ENCODE data around the gene VGLL1.

The VGLL1 gene

DNA sequence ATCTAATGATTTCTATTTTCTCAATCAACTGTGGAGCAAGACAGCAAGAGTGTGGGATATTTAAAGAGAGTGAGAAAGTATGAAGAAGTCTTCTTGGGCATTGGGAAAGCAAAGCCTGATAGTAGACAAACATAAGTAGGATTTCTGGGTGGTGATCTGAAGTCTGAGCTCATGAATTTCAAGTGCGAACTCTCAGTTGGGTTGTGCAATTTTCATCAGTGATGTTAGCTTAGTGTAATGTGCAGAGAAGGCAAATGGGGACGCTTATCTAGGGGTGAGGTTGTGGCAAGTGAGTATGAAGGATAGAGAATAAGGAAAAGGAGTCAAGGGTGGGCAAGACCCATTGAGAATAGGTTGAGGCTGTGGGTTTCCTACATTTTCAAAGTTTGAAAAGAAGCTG lies 23.7 kb downstream of the VGLL1 start:
- no peak for DNase-seq

- peak; percentile 5 for DNase-seq
These were observed 40.0 kb downstream of the VGLL1 start for GRCh38 chrX:136572030-136572429.

DNA sequence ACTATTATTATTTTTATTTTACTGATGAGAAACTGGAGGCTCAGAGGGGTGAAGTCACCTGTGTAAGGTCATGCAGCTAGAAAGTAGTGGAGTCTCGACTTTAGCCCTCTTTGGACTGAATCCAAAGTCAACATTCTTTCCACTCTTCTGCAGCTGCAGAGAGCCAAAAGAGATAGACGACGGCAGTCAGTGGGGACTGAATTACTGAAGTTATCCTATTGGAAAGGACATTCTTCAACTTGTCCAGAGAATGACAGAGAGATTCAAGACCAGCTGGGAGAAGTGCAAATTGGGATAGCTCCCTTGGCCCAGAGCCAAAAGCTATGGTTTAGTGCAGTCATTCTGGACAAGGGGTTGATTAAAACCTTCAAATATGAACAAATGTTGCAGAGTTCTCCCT lies 42.5 kb downstream of the VGLL1 start:
- DNase-seq: no peak

- peak; percentile 42 for DNase-seq
These were observed 45.5 kb downstream of the VGLL1 start for GRCh38 chrX:136577552-136577951.

GRCh38 chrX:136580316-136580715 lies 48.3 kb downstream of the VGLL1 start:
- DNase-seq: no peak

- no peak for DNase-seq
These were observed 50.6 kb downstream of the VGLL1 start for GRCh38 chrX:136582624-136583023.

GRCh38 chrX:136584545-136584944 lies 52.5 kb downstream of the VGLL1 start:
- no peak for DNase-seq

- DNase-seq: no peak
These were observed 53.2 kb downstream of the VGLL1 start for GRCh38 chrX:136585262-136585661.

DNA sequence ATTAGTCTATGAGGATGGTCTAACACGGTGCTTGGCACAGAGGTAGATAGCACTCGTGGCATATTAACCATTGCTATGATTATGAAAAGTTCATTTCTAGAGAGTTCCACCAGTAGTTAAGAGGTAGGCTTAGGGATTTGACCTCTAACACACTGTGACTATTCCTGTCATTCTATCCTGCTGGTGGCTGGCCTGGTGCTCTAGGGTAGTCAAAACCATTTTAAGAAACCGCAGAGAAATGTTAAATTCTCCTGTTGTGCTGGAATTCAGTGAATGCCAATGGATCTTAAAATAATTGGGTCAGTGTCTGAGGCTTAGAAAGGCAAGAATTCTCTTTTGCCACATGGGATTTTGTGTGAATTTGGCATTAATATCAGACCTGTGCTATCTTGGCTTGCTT lies 53.9 kb downstream of the VGLL1 start:
- DNase-seq: no peak

GRCh38 chrX:136586386-136586785 lies 54.4 kb downstream of the VGLL1 start:
- DNase-seq: no peak

- DNase-seq: no peak
These were observed 55.5 kb downstream of the VGLL1 start for GRCh38 chrX:136587532-136587931.

GRCh38 chrX:136588036-136588435 lies 56.0 kb downstream of the VGLL1 start:
- DNase-seq: no peak

DNA sequence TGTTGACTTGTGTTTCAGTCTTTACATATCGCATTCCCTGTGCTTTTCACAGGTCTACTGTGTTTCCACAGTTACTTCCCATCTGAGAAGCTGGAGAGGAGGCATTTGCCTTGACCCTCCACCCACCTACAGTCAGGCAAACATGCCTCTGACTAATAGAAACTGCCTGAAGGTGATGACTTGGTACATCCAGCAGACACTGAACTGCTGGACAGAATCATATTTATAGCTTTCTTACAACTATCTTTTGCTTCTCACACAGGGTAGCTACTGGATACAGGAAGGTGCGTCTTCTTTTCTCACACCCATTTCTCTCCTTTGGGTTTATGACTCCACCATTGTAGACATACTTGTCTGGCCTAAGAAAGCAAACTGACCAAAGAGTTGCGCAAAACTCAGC lies 58.0 kb downstream of the VGLL1 start:
- DNase-seq: no peak

DNA sequence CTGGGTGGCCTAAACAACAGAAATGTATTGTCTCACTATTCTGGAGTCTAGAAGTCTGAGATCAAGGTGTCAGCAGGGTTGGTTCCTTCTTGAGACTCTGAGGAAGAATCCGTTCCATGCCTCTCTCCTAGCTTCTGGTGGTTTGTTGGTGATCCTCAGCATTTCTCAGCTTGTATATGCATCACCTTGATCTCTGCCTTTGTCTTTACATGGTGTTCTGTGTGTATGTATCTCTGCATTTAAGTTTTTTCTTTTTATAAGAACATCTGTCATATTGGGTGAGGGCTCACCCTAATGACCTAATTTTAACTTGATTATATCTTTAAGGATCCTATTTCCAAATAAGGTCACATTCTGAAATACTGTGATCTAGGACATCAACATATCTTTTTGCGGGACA lies 65.3 kb downstream of the VGLL1 start:
- no peak for DNase-seq

DNA sequence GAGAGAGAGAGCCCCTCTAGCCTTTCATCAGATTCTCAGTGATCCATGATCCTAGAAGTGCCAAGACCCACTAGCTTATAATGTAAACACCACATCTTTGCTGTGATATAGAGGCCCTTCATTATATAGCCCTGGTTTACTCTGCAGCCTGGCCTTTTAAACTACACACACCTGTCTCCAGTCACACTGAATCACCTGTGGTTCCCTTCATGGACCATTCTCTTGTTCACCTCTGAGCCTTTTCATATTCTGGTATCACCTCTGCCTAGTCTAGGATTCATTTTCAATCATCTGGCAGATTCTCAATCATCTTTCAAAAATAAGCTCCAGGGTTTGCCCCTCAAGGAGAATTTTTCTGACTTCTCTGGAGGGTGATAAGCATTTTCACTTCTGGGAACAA lies 65.9 kb downstream of the VGLL1 start:
- no peak for DNase-seq

- no peak for DNase-seq
These were observed 66.6 kb downstream of the VGLL1 start for GRCh38 chrX:136598631-136599030.

- DNase-seq: no peak
These were observed 68.0 kb downstream of the VGLL1 start for GRCh38 chrX:136600059-136600458.
